HG02840 (cell line): ENCODE results near the gene CAPS.

ENCODE experiments used
- ATAC-seq: cut with Tn5 transposase; IDR thresholded peaks from one replicate; pipeline ENCODE4 v1.9.1; 2021; ENCODE audit warnings: mild to moderate bottlenecking, moderate library complexity, moderate number of reproducible peaks; ENCODE audit not compliant: unreplicated experiment, low FRiP score

Gene CAPS

GRCh38 chr19:5908773-5909442 lies 5.1 kb upstream of the CAPS start:
- ATAC-seq: no peak

DNA sequence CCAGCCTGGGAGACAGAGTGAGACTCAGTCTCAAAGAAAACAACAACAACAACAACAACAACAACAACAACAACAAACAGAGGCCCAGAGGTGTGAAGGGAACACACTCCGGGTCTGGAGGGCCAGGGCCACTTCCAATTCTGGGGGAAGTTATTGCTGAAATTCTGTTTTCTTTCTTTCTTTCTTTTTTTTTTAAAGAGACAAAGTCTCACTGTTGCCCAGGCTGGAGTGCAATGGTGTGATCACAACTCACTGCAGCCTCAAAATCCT lies 3.5 kb upstream of the CAPS start:
- no peak for ATAC-seq

DNA sequence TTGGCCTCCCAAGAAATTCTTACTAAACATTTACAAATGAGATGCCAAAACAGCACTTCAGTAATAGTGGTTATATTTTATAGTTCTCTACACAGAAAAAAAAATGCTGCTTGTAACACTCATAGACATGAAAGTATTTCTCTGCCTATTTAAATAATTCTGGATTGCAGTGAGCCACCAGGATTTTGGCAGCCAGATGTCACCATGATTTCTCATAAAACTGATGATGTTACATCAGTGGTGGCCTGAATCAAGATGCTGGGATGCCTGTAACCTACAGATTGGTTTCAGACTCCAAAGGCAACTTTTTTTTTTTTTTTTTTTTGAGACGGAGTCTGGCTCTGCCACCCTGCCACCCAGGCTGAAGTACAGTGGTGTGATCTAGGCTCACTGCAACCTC lies 2.7 kb upstream of the CAPS start:
- no peak for ATAC-seq

DNA sequence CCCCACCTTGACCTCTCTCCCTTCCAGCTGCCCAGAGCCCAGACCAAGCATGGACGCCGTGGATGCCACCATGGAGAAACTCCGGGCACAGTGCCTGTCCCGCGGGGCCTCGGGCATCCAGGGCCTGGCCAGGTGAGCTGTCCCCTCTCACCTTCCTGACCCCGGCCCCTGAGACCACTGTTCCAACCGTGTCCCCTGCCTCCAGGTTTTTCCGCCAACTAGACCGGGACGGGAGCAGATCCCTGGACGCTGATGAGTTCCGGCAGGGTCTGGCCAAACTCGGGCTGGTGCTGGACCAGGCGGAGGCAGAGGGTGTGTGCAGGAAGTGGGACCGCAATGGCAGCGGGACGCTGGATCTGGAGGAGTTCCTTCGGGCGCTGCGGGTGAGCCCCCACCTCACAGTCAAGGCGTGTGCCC lies 312 bp downstream of the CAPS start:
- ATAC-seq: no peak

- ATAC-seq: no peak
Measured at GRCh38 chr19:5914946-5915781, 1.1 kb downstream of the CAPS start.

- no peak for ATAC-seq
Measured at GRCh38 chr19:5915782-5916165, 1.7 kb downstream of the CAPS start.

DNA sequence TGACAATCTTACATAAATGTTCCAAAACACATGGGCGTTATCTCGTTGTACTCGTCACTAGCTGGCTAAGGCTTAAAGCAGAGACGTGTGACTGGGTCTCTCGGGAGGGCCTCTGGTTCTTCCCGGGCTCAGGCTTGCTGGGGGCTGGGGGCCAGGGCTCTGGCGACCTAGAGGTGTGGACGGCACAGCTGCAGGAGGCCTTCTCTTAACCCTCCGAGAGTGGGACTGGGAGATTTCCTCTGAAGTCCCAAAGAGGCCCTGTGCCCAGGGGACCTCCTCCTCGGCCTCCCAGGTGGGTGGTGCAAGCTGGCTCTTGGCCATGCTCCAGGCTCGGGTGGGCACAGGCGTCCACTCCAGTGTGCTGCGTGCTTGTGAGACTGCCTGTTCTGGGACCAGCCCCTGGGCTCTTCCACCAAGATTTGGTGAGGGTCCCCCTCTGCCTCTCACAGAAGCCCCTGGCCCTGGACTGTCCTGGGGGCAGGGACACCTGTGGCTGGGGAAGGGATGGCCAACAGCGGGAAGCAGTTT lies 2.2 kb downstream of the CAPS start:
- ATAC-seq: no peak

DNA sequence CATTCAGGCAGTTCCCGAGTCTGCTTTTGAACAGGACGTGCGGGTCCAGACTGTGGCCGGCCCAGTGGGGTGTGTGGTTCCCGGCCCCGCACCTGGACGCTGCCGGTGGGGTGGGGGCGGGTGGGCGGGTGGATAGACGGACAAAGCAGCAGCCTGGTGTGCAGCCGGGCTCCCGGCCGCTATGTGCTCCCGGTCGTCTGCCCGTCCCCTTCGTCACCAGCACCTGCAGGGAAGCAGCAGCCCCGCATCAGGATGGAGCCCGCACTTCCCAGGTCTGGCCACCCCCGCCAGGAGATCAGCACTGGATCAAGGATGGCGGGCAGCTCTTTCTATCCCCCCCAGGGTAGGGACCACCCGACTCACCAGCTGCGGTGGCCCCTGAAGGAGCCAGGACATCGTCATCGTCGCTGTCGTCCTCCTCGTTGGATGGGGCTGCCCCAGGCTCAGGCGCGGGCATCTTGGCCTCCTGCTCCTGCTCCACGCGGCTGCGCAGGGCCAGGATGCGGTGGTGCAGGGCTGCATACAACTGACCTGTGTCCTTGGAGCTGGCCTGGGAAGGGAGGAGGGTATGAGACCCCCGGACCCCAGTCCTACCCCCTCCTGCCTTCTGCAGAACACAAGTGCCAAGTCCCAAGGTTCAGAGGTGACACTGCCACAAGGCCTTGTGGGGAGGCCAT lies 3.5 kb downstream of the CAPS start:
- no peak for ATAC-seq

DNA sequence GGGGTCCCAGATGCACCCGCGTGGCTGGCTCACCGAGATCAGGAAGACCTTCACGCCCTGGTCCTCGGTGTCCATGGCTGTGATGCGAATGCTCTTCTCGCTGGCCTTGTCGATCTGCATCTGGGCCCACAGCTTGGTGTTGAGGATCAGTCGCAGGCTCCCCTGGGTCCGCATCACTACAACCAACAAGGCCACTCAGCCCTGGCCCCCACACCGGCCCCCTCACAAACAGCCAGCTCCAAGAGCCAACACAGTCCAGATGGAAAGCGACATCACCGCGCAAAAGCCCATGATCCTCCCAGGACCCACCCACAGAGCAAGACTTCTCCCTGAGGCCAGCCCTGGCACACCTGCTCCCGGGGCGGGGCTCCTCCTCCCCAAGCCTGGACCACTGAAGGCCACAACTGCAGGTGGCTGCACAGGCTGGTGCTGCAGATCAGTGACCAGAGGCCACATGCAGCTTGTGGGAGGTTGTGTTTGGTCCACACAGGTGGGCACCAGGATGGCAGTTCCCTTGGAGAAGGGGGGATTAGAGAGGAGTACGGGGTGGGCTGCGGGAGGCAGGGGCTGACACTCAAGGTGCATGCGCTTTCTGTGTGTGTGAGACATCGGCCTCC lies 4.5 kb downstream of the CAPS start:
- no peak for ATAC-seq

DNA sequence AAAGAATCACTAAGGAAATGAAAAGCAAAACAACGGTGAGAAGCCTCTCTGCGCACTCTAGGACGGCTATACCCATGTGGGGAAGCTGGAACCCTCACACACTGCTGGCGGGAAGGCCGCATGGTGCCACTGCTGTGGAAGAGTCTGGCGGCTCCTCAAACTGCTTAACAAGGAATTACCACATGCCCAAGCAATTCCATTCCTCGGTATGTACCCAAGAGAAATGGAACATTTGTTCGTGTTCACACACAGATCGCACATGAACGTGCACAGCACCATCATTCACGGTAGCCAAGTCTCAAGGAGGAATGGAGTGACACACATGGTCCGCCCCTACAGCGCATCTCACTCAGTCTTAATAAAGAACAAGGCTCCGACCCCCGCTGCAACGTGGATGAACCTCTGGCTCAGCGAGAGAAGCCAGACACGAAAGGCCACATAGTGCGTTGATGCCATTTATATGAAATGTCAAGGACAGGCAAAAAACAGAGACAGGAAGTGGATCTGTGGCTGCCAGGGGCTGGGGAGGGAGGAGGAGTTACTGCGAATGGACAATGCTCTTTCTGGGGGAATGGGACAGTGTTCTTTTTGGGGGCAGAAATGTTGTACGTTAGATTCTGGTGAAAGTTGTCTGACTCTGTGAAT lies 7.6 kb downstream of the CAPS start:
- ATAC-seq: no peak

- ATAC-seq: no peak
Measured at GRCh38 chr19:5922161-5922545, 8.1 kb downstream of the CAPS start.

GRCh38 chr19:5923356-5923755 lies 9.3 kb downstream of the CAPS start:
- ATAC-seq: no peak

- no peak for ATAC-seq
Measured at GRCh38 chr19:5925830-5926427, 11.9 kb downstream of the CAPS start.

- no peak for ATAC-seq
Measured at GRCh38 chr19:5926641-5927440, 12.8 kb downstream of the CAPS start.

GRCh38 chr19:5927441-5927821 lies 13.4 kb downstream of the CAPS start:
- ATAC-seq: no peak

DNA sequence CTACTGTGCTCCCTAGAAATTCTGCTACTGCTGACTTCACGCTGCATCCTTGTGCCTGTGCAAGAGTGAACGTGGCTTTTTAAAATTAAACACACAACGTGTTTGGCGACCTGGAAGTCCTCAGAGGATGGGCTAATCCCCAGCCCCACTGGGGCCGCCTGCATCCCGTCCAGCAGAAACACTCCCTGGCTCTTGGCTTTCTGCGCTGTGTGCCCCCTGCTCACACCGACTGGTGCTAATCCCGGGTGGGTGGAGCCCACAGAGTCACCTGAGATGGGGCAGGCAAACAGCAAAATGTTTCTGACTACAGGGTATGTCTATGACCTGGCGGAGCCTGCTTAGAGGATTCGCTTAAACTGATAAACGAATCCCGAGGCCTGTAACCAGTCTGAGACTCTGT lies 15.1 kb downstream of the CAPS start:
- no peak for ATAC-seq

- no peak for ATAC-seq
Measured at GRCh38 chr19:5929625-5930024, 15.6 kb downstream of the CAPS start.

GRCh38 chr19:5931251-5931650 lies 17.2 kb downstream of the CAPS start:
- no peak for ATAC-seq

DNA sequence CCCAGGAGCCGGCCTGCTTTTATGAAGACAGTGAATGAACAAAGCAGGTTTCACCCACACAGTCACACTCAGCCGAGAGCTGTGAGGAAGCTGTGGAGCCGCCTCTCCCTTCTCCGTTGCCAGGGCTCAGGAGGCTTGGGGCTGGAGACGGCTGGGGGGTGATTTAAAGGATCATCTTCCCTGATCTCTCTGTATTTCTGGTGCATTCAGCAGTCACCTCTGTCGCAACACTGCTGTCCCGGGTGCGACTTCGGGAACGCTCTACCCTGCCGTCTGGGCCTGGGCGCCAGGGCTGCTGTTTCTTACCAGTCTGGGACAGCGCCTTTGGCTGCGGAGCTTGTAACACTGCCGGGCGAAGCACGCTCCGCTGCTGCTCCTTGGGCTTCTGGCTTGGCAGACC lies 18.1 kb downstream of the CAPS start:
- no peak for ATAC-seq
